Liver (tissue), 9 donors: ENCODE measurements around the gene CACNG4. TPM values are rescaled to one million over a fixed set of nuclear protein-coding genes. Genes with fewer than 3 reads are reported as not detected.

Experiments
- DNase-seq: peaks from one replicate; pipeline ENCODE4 v3.0.0-alpha.2; 2017; ENCODE audit warnings: low spot score
- H3K27ac ChIP-seq, 2 donors: one replicate each; pipeline ENCODE4 v1.7.0; 2013; ENCODE audit warnings: inconsistent platforms in 2 of 2, low read length in 2 of 2, control low read depth in 1 of 2, low read depth in 1 of 2, mild to moderate bottlenecking in 1 of 2
- H3K27me3 ChIP-seq, 4 donors: one replicate each; pipeline versions ENCODE4 v1.6.1 to v1.7.0; 2013; ENCODE audit warnings: low read length in 3 of 4, inconsistent platforms in 1 of 4, mild to moderate bottlenecking in 1 of 4, moderate library complexity in 1 of 4; ENCODE audit not compliant: control insufficient read depth in 4 of 4, insufficient read depth in 4 of 4
- H3K36me3 ChIP-seq, 4 donors: one replicate each; pipeline versions ENCODE4 v1.6.1 to v1.7.0; 2013; ENCODE audit warnings: low read length in 3 of 4, mild to moderate bottlenecking in 3 of 4, low read depth in 1 of 4, moderate library complexity in 1 of 4; ENCODE audit not compliant: control insufficient read depth in 4 of 4, insufficient read depth in 3 of 4
- H3K4me1 ChIP-seq, 4 donors: one replicate each; pipeline versions ENCODE4 v1.6.1 to v1.7.0; 2013; ENCODE audit warnings: low read length in 3 of 4, mild to moderate bottlenecking in 3 of 4, moderate library complexity in 1 of 4; ENCODE audit not compliant: control insufficient read depth in 4 of 4, insufficient read depth in 4 of 4
- H3K4me3 ChIP-seq, 3 donors: one replicate each; pipeline versions ENCODE4 v1.6.1 to v1.7.0; 2013; ENCODE audit warnings: low read length in 3 of 3, control low read depth in 1 of 3, low read depth in 1 of 3, mild to moderate bottlenecking in 1 of 3
- H3K9ac ChIP-seq, 2 donors: one replicate each; pipeline ENCODE4 v1.7.0; 2013; ENCODE audit warnings: low read length in 2 of 2, mild to moderate bottlenecking in 2 of 2, moderate library complexity in 2 of 2, control low read depth in 1 of 2, low read depth in 1 of 2
- H3K9me3 ChIP-seq, 4 donors: one replicate each; pipeline versions ENCODE4 v1.6.1 to v1.7.0; 2013; ENCODE audit warnings: low read length in 3 of 4; ENCODE audit not compliant: control insufficient read depth in 4 of 4
- ATF3 ChIP-seq: IDR thresholded peaks from 2 replicates; pipeline ENCODE4 v1.6.1; 2016; ENCODE audit warnings: antibody characterized with exemption
- EGR1 ChIP-seq, 2 donors: IDR thresholded peaks; 2 replicates each; pipeline ENCODE4 v1.6.1; 2016 to 2018; ENCODE audit warnings: antibody characterized with exemption in 2 of 2, low read depth in 2 of 2
- FOXA1 ChIP-seq: IDR thresholded peaks from 2 replicates; pipeline ENCODE4 v1.6.1; 2016; ENCODE audit warnings: antibody characterized with exemption
- FOXA2 ChIP-seq: IDR thresholded peaks from 2 replicates; pipeline ENCODE4 v1.6.1; 2016; ENCODE audit warnings: antibody characterized with exemption
- HNF4A ChIP-seq, 2 donors: conservative IDR thresholded peaks; 2 replicates each; pipeline ENCODE4 v1.6.1; 2016; ENCODE audit warnings: antibody characterized with exemption in 2 of 2, mild to moderate bottlenecking in 2 of 2
- JUND ChIP-seq, 2 donors: IDR thresholded peaks; 2 replicates each; pipeline ENCODE4 v1.6.1; 2016; ENCODE audit warnings: antibody characterized with exemption in 2 of 2
- NR2F2 ChIP-seq: IDR thresholded peaks from 2 replicates; pipeline ENCODE4 v1.6.1; 2016; ENCODE audit warnings: antibody characterized with exemption
- RAD21 ChIP-seq, 2 donors: IDR thresholded peaks; 2 replicates each; pipeline ENCODE4 v1.6.1; 2016; ENCODE audit warnings: antibody characterized with exemption in 2 of 2, mild to moderate bottlenecking in 2 of 2
- RXRA ChIP-seq, 2 donors: IDR thresholded peaks; 2 replicates each; pipeline ENCODE4 v1.6.1; 2017 to 2018; ENCODE audit warnings: antibody characterized with exemption in 2 of 2, mild to moderate bottlenecking in 1 of 2
- SP1 ChIP-seq: IDR thresholded peaks from 2 replicates; pipeline ENCODE4 v1.6.1; 2018; ENCODE audit warnings: antibody characterized with exemption, mild to moderate bottlenecking
- TAF1 ChIP-seq: conservative IDR thresholded peaks from 2 replicates; pipeline ENCODE4 v1.6.1; 2016; ENCODE audit warnings: antibody characterized with exemption, mild to moderate bottlenecking
- YY1 ChIP-seq: IDR thresholded peaks from 2 replicates; pipeline ENCODE4 v1.6.1; 2016; ENCODE audit warnings: antibody characterized with exemption, mild to moderate bottlenecking
- ZBTB33 ChIP-seq: IDR thresholded peaks from 2 replicates; pipeline ENCODE4 v1.6.1; 2016; ENCODE audit warnings: antibody characterized with exemption
- WGBS: extraction: QIAGEN DNeasy Blood & Tissue Kit; methylation state at CpG from one replicate; pipeline ENCODE4 v1.1.7; 2013; 5-methylcytosine and 5-hydroxymethylcytosine counted together
- polyA plus RNA-seq, 2 donors: library from polyadenylated mRNA; stranded (reverse) in 1 of 2; unstranded in 1 of 2; fragments of 200-250 nt in 1 of 2; fragments of >200 nt in 1 of 2; fragmentation: Nextera tagmentation in 1 of 2; extraction: Ambion mirVana in 1 of 2; gene quantifications; one replicate each; pipeline versions ENCODE4 v1.2.1 to v1.2.3, GENCODE V29; 2013 to 2015
- total RNA-seq, 2 donors: library from RNA; depleted of rRNA; stranded (reverse); fragments of >200 nt; gene quantifications; one replicate each; pipeline ENCODE4 v1.2.3, GENCODE V29; 2014
- TF ChIP-seq, protein P1 (sequence below): IDR thresholded peaks from 2 replicates; pipeline ENCODE4 v1.6.1; 2016; ENCODE audit warnings: antibody characterized with exemption, mild to moderate bottlenecking
- donor health status: healthy.
- donor health status: healthy.
- donor health status: healthy.
- donor health status: healthy.
- donor health status: healthy.

CACNG4 gene
- total and polyA plus RNA-seq, 4 donors, result 0.02 to 0.09 (median 0.08) TPM; not detected in 1

DNA sequence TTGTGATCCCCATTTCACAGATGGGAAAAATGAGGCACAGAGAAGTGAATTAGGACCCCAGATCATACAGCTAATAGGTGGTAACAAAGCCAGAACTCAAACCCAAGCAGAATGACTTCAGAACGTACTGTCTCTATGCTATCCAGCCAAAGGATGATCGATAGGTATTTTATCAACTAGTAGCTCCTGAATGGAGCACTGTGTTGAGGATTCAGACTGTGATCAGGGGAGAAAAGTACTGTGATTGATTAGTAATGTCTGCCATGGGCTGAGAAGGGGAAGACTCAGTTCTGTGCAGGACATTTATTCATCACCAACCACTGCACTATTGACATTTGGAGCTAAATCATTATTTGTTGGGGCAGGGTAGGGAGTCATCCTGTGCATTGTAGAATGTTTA, 38.7 kb downstream of the CACNG4 start:
- Histone ChIP-seq H3K27ac (no peak overlapping the region), H3K27me3 (no peaks in the 10 kb centered on the region), H3K4me3 (no peak overlapping the region), H3K9ac (no peak overlapping the region), H3K36me3 (no peaks in the 10 kb centered on the region), H3K4me1 (no peaks in the 10 kb centered on the region), H3K9me3 (no peaks in the 10 kb centered on the region)
- no peak for TF ChIP-seq HNF4A (conservative IDR thresholded peaks at IDR 0.05)
- no peak for TF ChIP-seq SP1
- no peak for TF ChIP-seq FOXA1
- no peak for TF ChIP-seq YY1
- TF ChIP-seq ATF3, result no peak
- no peak for TF ChIP-seq TAF1
- DNase-seq, result no peak
- 94% methylated on average over 2 of the region's 2 CpGs for WGBS

DNA sequence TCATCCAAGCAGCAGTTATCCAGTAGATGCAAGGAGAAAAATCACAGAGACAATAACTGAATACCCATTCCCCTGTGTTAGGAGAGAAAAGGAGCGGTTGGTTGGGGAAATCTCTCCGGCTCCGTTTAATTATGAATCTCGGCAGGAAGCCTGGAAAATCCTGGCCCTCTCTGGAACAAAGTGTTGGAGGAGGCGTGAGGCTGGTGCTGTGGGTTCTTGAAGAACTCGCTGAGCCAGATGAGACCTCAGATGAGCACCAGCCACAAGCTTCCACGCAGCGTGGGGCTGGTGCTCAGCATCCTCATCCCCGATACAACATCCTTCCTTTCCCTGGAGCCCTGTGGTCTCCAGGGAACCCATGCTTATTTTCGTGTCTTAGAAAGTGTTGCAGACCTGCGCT, 39.7 kb downstream of the CACNG4 start:
- Histone ChIP-seq H3K27ac (no peak overlapping the region), H3K4me3 (no peak overlapping the region), H3K4me1 (no peaks in the 10 kb centered on the region), H3K9ac (no peak overlapping the region), H3K36me3 (no peaks in the 10 kb centered on the region), H3K9me3 (no peaks in the 10 kb centered on the region), H3K27me3 (no peaks in the 10 kb centered on the region)
- no peak for TF ChIP-seq TAF1
- TF ChIP-seq NR2F2, result no peak
- TF ChIP-seq ZBTB33, result no peak
- TF ChIP-seq JUND (IDR thresholded peaks at IDR 0.05), result no peak
- TF ChIP-seq ATF3, result no peak
- no peak for TF ChIP-seq FOXA2
- no peak for TF ChIP-seq YY1
- TF ChIP-seq RAD21 (IDR thresholded peaks at IDR 0.05), result no peak
- no peak for TF ChIP-seq FOXA1
- no peak for DNase-seq
- WGBS, result 85% methylated on average over 11 of the region's 11 CpGs

GRCh38 chr17:67007266-67007665, 42.8 kb downstream of the CACNG4 start:
- WGBS, result 92% methylated on average over 6 of the region's 6 CpGs
- Histone ChIP-seq H3K9me3 (no peaks in the 10 kb centered on the region), H3K4me1 (no peaks in the 10 kb centered on the region), H3K27me3 (no peaks in the 10 kb centered on the region), H3K4me3 (no peak overlapping the region), H3K36me3 (no peaks in the 10 kb centered on the region), H3K9ac (no peak overlapping the region), H3K27ac (no peak overlapping the region)
- no peak for DNase-seq
- TF ChIP-seq RAD21 (IDR thresholded peaks at IDR 0.05) (no peak), HNF4A (conservative IDR thresholded peaks at IDR 0.05) (no peak), EGR1 (IDR thresholded peaks at IDR 0.05; ENCODE audit: low read depth in 2 of 2) (no peak), SP1 (no peak), RXRA (IDR thresholded peaks at IDR 0.05) (no peak), ATF3 (no peak), ZBTB33 (no peak), NR2F2 (no peak)
- TF ChIP-seq, protein P1, sequence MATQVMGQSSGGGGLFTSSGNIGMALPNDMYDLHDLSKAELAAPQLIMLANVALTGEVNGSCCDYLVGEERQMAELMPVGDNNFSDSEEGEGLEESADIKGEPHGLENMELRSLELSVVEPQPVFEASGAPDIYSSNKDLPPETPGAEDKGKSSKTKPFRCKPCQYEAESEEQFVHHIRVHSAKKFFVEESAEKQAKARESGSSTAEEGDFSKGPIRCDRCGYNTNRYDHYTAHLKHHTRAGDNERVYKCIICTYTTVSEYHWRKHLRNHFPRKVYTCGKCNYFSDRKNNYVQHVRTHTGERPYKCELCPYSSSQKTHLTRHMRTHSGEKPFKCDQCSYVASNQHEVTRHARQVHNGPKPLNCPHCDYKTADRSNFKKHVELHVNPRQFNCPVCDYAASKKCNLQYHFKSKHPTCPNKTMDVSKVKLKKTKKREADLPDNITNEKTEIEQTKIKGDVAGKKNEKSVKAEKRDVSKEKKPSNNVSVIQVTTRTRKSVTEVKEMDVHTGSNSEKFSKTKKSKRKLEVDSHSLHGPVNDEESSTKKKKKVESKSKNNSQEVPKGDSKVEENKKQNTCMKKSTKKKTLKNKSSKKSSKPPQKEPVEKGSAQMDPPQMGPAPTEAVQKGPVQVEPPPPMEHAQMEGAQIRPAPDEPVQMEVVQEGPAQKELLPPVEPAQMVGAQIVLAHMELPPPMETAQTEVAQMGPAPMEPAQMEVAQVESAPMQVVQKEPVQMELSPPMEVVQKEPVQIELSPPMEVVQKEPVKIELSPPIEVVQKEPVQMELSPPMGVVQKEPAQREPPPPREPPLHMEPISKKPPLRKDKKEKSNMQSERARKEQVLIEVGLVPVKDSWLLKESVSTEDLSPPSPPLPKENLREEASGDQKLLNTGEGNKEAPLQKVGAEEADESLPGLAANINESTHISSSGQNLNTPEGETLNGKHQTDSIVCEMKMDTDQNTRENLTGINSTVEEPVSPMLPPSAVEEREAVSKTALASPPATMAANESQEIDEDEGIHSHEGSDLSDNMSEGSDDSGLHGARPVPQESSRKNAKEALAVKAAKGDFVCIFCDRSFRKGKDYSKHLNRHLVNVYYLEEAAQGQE, result no peak
